B cell (primary cell): ENCODE data around the gene WFDC9. TPM values are rescaled to one million over a fixed set of nuclear protein-coding genes. Genes with fewer than 3 reads are reported as not detected.

Experiments
- ATAC-seq: fragments of 200-7000 bp; cut with Tn5 transposase; one replicate; pipeline ENCODE4 v1.10.0; 2021; ENCODE audit warnings: low read depth, mild to moderate bottlenecking, moderate number of reproducible peaks, moderate library complexity
- CTCF ChIA-PET: fragments of 350-600 bp; sonication (Branson Sonifier 250); formaldehyde crosslinking; loops from one replicate; lab custom pipeline; 2021; ENCODE audit warnings: antibody characterized with exemption, inconsistent platforms; lab: Charles Lee
- POLR2A ChIA-PET: fragments of 350-600 bp; sonication (Branson Sonifier 250); formaldehyde crosslinking; loops from one replicate; lab custom pipeline; 2021; ENCODE audit warnings: antibody characterized with exemption; lab: Charles Lee
- DNase-seq: peaks from one replicate; pipeline ENCODE4 v3.0.0; 2013
- H2AFZ ChIP-seq: 2 replicates; pipeline ENCODE4 v1.6.1; 2012; ENCODE audit warnings: mild to moderate bottlenecking, low read depth, low read length; ENCODE audit not compliant: insufficient read depth, poor library complexity, severe bottlenecking
- H3K27ac ChIP-seq, 2 donors: 1 replicate in 1 of 2; 2 replicates in 1 of 2; pipeline ENCODE4 v1.5.1; 2012 to 2013; ENCODE audit warnings: low read length in 2 of 2, mild to moderate bottlenecking in 2 of 2, moderate library complexity in 1 of 2
- H3K27me3 ChIP-seq, 4 experiments: fragments of 200-600 bp in 1 of 4; sonication (generic) in 1 of 4; replicated peaks in 1 of 4; 1 replicate in 2 of 4; 2 replicates in 2 of 4; pipeline versions ENCODE4 v1.6.1 to v1.7.0; 2013 to 2016; ENCODE audit warnings: low read length in 3 of 4, mild to moderate bottlenecking in 2 of 4, mixed read lengths in 1 of 4, moderate library complexity in 1 of 4; ENCODE audit not compliant: insufficient read depth in 4 of 4, control insufficient read depth in 3 of 4; ENCODE audit errors: control extremely low read depth in 1 of 4
- H3K36me3 ChIP-seq, 2 experiments: replicated peaks in 1 of 2; 1 replicate in 1 of 2; 2 replicates in 1 of 2; pipeline versions ENCODE4 v1.6.1 to v1.7.1; 2013; ENCODE audit warnings: low read length in 1 of 2; ENCODE audit not compliant: insufficient read depth in 2 of 2, control insufficient read depth in 1 of 2; ENCODE audit errors: control extremely low read depth in 1 of 2, extremely low read depth in 1 of 2
- H3K4me1 ChIP-seq, 2 donors: fragments of 200-600 bp in 1 of 2; sonication (generic) in 1 of 2; 1 replicate in 1 of 2; 2 replicates in 1 of 2; pipeline versions ENCODE4 v1.5.1 to v1.6.1; 2013 to 2017; ENCODE audit warnings: low read length in 2 of 2; ENCODE audit not compliant: control insufficient read depth in 2 of 2, insufficient read depth in 2 of 2
- H3K4me2 ChIP-seq: replicated peaks from 2 replicates; pipeline ENCODE3; 2012; ENCODE audit warnings: mild to moderate bottlenecking, low read depth, low read length; ENCODE audit not compliant: poor library complexity, severe bottlenecking
- H3K4me3 ChIP-seq, 5 experiments: fragments of 200-600 bp in 1 of 5; sonication (generic) in 1 of 5; 1 replicate in 3 of 5; 2 replicates in 2 of 5; pipeline versions ENCODE4 v1.5.1 to v1.7.0; 2011 to 2016; ENCODE audit warnings: low read length in 4 of 5, mild to moderate bottlenecking in 4 of 5, low read depth in 2 of 5, control low read depth in 1 of 5, moderate library complexity in 1 of 5; ENCODE audit not compliant: insufficient read depth in 1 of 5; ENCODE audit errors: control extremely low read depth in 1 of 5, extremely low read depth in 1 of 5
- H3K79me2 ChIP-seq: fragments of 200-600 bp; sonication (generic); one replicate; pipeline ENCODE4 v1.6.0; 2016; ENCODE audit warnings: low read length; ENCODE audit not compliant: control insufficient read depth, insufficient read depth
- H3K9ac ChIP-seq: fragments of 200-600 bp; sonication (generic); 2 replicates; pipeline ENCODE4 v1.6.1; 2017; ENCODE audit warnings: mild to moderate bottlenecking, low read length, moderate library complexity
- H3K9me3 ChIP-seq, 3 donors: one replicate each; pipeline versions ENCODE4 v1.6.1 to v1.7.1; 2013; ENCODE audit warnings: low read length in 2 of 3; ENCODE audit not compliant: control insufficient read depth in 2 of 3, insufficient read depth in 1 of 3; ENCODE audit errors: control extremely low read depth in 1 of 3
- H4K20me1 ChIP-seq: 2 replicates; pipeline ENCODE4 v1.6.0; 2012; ENCODE audit warnings: mild to moderate bottlenecking, low read length; ENCODE audit not compliant: insufficient read depth, control insufficient read depth, poor library complexity, severe bottlenecking
- H3K27ac Mint-ChIP-seq: one replicate; pipeline ENCODE4 v1.8.0; 2021; ENCODE audit warnings: mixed read lengths
- H3K27me3 Mint-ChIP-seq: one replicate; pipeline ENCODE4 v1.8.0; 2021; ENCODE audit warnings: mixed read lengths
- H3K4me1 Mint-ChIP-seq: one replicate; pipeline ENCODE4 v1.8.0; 2021; ENCODE audit warnings: mixed read lengths
- H3K4me3 Mint-ChIP-seq: one replicate; pipeline ENCODE4 v1.8.0; 2021; ENCODE audit warnings: mixed read lengths
- H3K9me3 Mint-ChIP-seq: one replicate; pipeline ENCODE4 v1.8.0; 2022; ENCODE audit warnings: mixed read lengths; ENCODE audit not compliant: insufficient read depth
- CTCF ChIP-seq: fragments of 200-600 bp; IDR thresholded peaks from one replicate; pipeline ENCODE4 v1.8.0; 2022; ENCODE audit warnings: antibody characterized with exemption, mild to moderate bottlenecking
- EZH2 ChIP-seq: IDR thresholded peaks from 2 replicates; pipeline ENCODE4 v1.6.1; 2012; ENCODE audit warnings: borderline replicate concordance, low read depth, mild to moderate bottlenecking, moderate library complexity, low read length; ENCODE audit not compliant: insufficient read depth, poor library complexity, severe bottlenecking
- WGBS: methylation state at CpG from one replicate; pipeline ENCODE4 v1.1.5; 2013; ENCODE audit warnings: missing lambda C conversion rate; ENCODE audit not compliant: insufficient coverage; 5-methylcytosine and 5-hydroxymethylcytosine counted together
- intact Hi-C: fragments of 100-400 bp; cut with micrococcal nuclease; formaldehyde crosslinking; loops from one replicate; pipeline ENCODE4 v1.10.0; 2022
- polyA plus RNA-seq: library from polyadenylated mRNA; depleted of rRNA; stranded (reverse); fragments of >200 nt; gene quantifications from 2 replicates; pipeline ENCODE4 v1.2.3, GENCODE V29; 2012
- total RNA-seq, 2 donors: library from RNA; stranded (reverse); fragments of 120-200 nt in 1 of 2; gene quantifications; 1 replicate in 1 of 2; 2 replicates in 1 of 2; pipeline versions ENCODE4 v1.2.3 to v1.2.4, GENCODE V29; 2013 to 2022

The WFDC9 gene
- total and polyA plus RNA-seq, 2 donors (not counting 1 experiment from before 2014, with no cell fraction given): not detected

DNA sequence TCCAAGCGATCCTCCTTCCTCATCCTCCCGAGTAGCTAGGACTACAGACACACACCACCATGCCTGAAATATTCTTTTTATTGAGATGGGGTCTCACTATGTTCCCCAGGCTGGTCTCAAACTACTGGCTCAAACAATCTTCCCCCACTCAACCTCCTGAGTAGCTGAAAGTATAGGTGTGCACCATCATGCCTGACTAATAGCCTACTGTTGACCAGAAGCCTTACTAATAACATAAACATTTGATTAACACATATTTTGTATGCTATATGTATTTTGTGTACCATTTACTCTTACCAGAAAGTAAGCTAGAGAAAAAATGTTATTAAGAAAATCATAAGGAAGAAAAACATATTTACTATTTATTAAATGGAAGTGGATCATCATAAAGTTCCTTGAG is 13.5 kb downstream of the WFDC9 start:
- intact Hi-C loops: no loop called here
- H3K27ac ChIP-seq: no peak overlapping the region
- DNase-seq: no peak
- no peak overlapping the region for H3K4me3 ChIP-seq
- Mint-ChIP-seq H3K4me1 (no peaks in the 10 kb centered on the region), H3K27ac (no peak overlapping the region), H3K4me3 (no peak overlapping the region), H3K9me3 (no peaks in the 10 kb centered on the region), H3K27me3 (peaks cover 27% of the 10 kb centered on the region)
- no peak overlapping the region for H2AFZ ChIP-seq
- no peak overlapping the region for H3K4me2 ChIP-seq
- peaks cover 0 to 4% (median 0%) of the 10 kb centered on the region in 4 experiments for H3K27me3 ChIP-seq
- H3K9ac ChIP-seq: no peak overlapping the region
- POLR2A ChIA-PET: no interaction called here
- CTCF ChIA-PET: interaction anchor here (0.9 kb wide), 1 partner anchor 12 kb away, joined by 4 read pairs; the partner anchor contains the start of gene WFDC10A
- H3K4me1 ChIP-seq: no peaks in the 10 kb centered on the region
- no peaks in the 10 kb centered on the region for H3K79me2 ChIP-seq
- TF ChIP-seq CTCF (no peak), EZH2 (no peak)
- WGBS: no CpG with 5 or more reads among the region's 2 CpGs
- no peaks in the 10 kb centered on the region for H4K20me1 ChIP-seq
- peaks cover 0 to 3% (median 0%) of the 10 kb centered on the region in 3 donors for H3K9me3 ChIP-seq
- ATAC-seq: no peak
- no peaks in the 10 kb centered on the region for H3K36me3 ChIP-seq

GRCh38 chr20:45612314-45612713 is 18.8 kb downstream of the WFDC9 start:
- ChIA-PET POLR2A (no interaction called here), CTCF (no interaction called here)
- no peaks in the 10 kb centered on the region for H3K4me1 Mint-ChIP-seq
- Histone ChIP-seq H3K4me1 (no peaks in the 10 kb centered on the region), H3K27ac (no peak overlapping the region), H3K36me3 (no peaks in the 10 kb centered on the region), H3K27me3 (peaks cover 0 to 5% (median 2%) of the 10 kb centered on the region in 4 experiments), H2AFZ (no peak overlapping the region), H3K4me2 (no peak overlapping the region), H3K9me3 (peaks cover 0 to 2% (median 0%) of the 10 kb centered on the region in 3 donors), H3K79me2 (no peaks in the 10 kb centered on the region), H3K4me3 (no peak overlapping the region), H4K20me1 (no peaks in the 10 kb centered on the region), H3K9ac (no peak overlapping the region)
- peaks cover 50% of the 10 kb centered on the region for H3K27me3 Mint-ChIP-seq
- intact Hi-C loops: no loop called here
- H3K4me3 Mint-ChIP-seq: no peak overlapping the region
- no peak for TF ChIP-seq EZH2
- TF ChIP-seq CTCF: no peak
- no peak overlapping the region for H3K27ac Mint-ChIP-seq
- DNase-seq: no peak
- ATAC-seq: no peak
- no peaks in the 10 kb centered on the region for H3K9me3 Mint-ChIP-seq
